ENCODE results near the gene DNAJC4. TPM values are rescaled to one million over a fixed set of nuclear protein-coding genes. Genes with fewer than 3 reads are reported as not detected.
A peak's percentile ranks its signal among the peaks of the same experiment; 100 is the strongest.

The DNAJC4 gene, protein sequence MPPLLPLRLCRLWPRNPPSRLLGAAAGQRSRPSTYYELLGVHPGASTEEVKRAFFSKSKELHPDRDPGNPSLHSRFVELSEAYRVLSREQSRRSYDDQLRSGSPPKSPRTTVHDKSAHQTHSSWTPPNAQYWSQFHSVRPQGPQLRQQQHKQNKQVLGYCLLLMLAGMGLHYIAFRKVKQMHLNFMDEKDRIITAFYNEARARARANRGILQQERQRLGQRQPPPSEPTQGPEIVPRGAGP
- polyA plus RNA-seq (2012; ENCODE audit: missing spikeins), result 41.5 TPM

DNA sequence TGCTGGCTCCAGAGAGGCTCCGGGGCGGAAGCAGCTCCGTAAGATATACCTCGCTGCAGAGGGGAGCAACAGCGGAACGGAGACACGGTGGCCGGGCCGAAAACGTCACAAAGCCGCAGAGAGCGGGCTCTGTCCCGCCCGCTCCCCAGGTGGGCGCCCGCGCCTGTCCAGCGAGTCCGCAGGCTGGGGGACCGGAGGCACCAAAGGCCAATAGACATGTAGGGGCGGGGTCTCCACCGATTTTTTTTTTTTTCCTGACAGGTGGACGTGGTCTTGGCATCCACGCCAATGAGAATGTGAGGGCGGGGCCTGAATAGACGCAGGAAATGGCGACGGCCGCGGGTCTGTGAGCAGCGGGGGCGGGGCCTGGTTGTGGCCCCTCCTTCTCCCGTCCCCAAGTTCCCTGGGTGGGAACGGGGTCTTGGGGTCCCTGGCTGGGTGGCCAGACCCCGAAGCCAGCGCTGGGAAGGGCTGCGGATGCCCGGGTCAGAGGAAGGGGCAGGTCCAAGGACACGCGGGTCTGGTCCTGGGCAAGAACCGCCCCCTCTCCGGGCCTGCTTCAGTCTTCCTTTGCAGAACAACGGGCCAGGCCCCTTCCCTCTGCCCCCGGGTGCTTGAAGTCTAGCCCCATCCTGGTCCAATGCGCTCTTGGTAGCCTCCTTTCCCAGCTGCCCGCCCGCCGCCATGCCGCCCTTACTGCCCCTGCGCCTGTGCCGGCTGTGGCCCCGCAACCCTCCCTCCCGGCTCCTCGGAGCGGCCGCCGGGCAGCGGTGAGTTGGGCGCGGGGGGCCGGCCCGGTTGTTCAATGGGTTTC lies at the start of gene DNAJC4:
DNAJC4 (plus strand) TSS at position 378 of the 814 bp plus-strand sequence; CDS start at position 685, 307 bp downstream.
- FAIRE-seq, result peak; percentile 93
- peak; percentile 66 for TF ChIP-seq POLR2AphosphoS5 (IDR thresholded peaks at IDR 0.05; ENCODE audit: low read depth, low read length)
- TF ChIP-seq POLR2A (IDR thresholded peaks at IDR 0.05; ENCODE audit: low read depth, low read length), result peak; percentile 69; the same call in 1 of the 2 replicates
- peak; percentile 36; the same call in 1 of the 2 replicates for TF ChIP-seq TAF1 (IDR thresholded peaks at IDR 0.05; ENCODE audit: borderline replicate concordance, low read depth, low read length)
- peak; percentile 89 for DNase-seq (ENCODE audit: insufficient read length)

DNA sequence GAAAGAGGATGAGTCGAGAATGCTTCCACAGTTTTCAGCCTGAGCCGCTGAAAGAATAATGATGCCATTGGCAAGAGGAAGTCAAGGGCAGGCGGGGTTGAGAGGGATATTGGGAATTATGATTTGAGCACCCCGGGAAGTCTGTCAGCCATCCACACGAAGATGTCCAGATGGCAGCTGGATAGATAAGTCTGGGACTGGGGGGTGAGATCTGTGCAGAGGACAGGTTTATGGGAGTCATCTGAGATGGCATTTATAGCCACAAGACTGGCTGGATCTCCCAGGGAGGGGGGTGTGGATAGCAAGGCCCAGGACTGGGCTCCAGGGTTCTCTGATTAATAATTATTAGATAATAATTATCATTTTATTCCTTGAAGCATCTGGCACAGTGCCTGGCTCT lies 49.5 kb upstream of the DNAJC4 start:
- no peak for FAIRE-seq
- no peak for DNase-seq (ENCODE audit: insufficient read length)
- no peak for TF ChIP-seq TAF1 (IDR thresholded peaks at IDR 0.05; ENCODE audit: borderline replicate concordance, low read depth, low read length)
- TF ChIP-seq POLR2AphosphoS5 (IDR thresholded peaks at IDR 0.05; ENCODE audit: low read depth, low read length), result no peak
- no peak for TF ChIP-seq POLR2A (IDR thresholded peaks at IDR 0.05; ENCODE audit: low read depth, low read length)

GRCh38 chr11:64181506-64182411 lies 48.6 kb upstream of the DNAJC4 start:
- DNase-seq (ENCODE audit: insufficient read length) (peak; percentile 49), FAIRE-seq (peak; percentile 89)
- no peak for TF ChIP-seq POLR2AphosphoS5 (IDR thresholded peaks at IDR 0.05; ENCODE audit: low read depth, low read length)
- TF ChIP-seq POLR2A (IDR thresholded peaks at IDR 0.05; ENCODE audit: low read depth, low read length), result peak; percentile 46; the same call in 1 of the 2 replicates
- no peak for TF ChIP-seq TAF1 (IDR thresholded peaks at IDR 0.05; ENCODE audit: borderline replicate concordance, low read depth, low read length)

DNA sequence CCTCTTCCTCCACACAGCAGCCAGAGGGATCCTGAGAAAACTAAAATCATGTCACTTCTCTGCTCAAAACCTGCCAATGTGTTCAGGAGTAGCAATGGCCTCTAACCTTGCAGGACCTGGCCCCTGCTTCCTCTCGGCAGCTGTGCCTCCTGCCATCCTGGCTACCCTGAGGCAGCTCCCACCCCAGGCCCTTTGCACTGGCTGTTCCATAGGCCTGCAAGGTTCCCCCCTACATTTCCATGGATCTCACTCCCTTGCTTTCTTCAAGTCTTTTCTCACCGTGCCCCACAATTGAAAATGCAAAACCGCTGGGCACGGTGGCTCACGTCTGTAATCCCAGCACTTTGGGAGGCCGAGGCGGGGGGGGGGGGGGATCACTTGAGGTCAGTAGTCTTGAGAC lies 46.5 kb upstream of the DNAJC4 start:
- TF ChIP-seq POLR2A (IDR thresholded peaks at IDR 0.05; ENCODE audit: low read depth, low read length) (no peak), TAF1 (IDR thresholded peaks at IDR 0.05; ENCODE audit: borderline replicate concordance, low read depth, low read length) (no peak), POLR2AphosphoS5 (IDR thresholded peaks at IDR 0.05; ENCODE audit: low read depth, low read length) (no peak)
- DNase-seq (ENCODE audit: insufficient read length) (no peak), FAIRE-seq (no peak)

- FAIRE-seq (peak; percentile 53), DNase-seq (ENCODE audit: insufficient read length) (peak; percentile 55)
- TF ChIP-seq POLR2A (IDR thresholded peaks at IDR 0.05; ENCODE audit: low read depth, low read length) (peak; percentile 95), POLR2AphosphoS5 (IDR thresholded peaks at IDR 0.05; ENCODE audit: low read depth, low read length) (peak; percentile 94), TAF1 (IDR thresholded peaks at IDR 0.05; ENCODE audit: borderline replicate concordance, low read depth, low read length) (peak; percentile 94)
Observed at GRCh38 chr11:64185175-64185692, 45.1 kb upstream of the DNAJC4 start.

GRCh38 chr11:64185693-64186491 lies 44.5 kb upstream of the DNAJC4 start, which contains the start of gene STIP1:
Gene STIP1, plus strand, starts transcription at chr11:64186171. Its CDS starts 91 bp downstream, at chr11:64186262.
- peak; percentile 98 for FAIRE-seq
- no peak for TF ChIP-seq POLR2A (IDR thresholded peaks at IDR 0.05; ENCODE audit: low read depth, low read length)
- peak; percentile 91 for TF ChIP-seq TAF1 (IDR thresholded peaks at IDR 0.05; ENCODE audit: borderline replicate concordance, low read depth, low read length)
- TF ChIP-seq POLR2AphosphoS5 (IDR thresholded peaks at IDR 0.05; ENCODE audit: low read depth, low read length), result no peak; the same call in 1 of the 2 replicates
- peak; percentile 96 for DNase-seq (ENCODE audit: insufficient read length)

DNA sequence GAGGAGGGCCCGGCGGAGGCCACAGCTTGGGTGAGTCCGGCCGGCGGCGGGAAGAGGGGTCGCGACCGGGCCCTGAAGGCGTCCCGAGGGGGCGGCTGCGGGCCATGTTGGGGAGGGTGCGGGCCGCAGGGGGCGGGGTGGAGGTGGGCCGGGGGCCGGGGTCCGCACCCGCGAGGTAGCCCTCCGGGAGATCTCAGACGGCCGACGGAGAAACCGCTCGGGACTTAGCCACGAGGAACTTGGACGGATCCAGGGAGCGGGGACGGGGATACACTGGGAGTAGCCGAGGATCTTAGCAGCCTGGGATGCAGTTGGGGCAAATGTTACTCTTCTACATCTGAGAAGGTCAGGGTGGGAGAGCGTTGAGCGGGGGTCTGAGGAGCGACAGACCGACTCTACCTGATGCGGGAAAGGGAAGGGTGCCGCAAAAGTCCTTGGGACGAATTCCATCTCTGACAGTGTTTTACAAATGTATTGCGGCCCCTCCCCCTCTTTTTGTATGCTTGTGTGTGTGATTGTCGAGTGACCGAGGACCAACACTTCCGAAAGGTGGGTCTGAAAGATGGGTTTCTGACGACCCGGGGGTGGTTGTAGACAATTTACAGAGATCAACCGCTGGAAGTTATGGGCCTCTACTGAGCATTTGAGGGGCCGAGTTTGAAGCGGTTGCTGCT lies 43.7 kb upstream of the DNAJC4 start:
- FAIRE-seq, result no peak
- no peak for TF ChIP-seq POLR2AphosphoS5 (IDR thresholded peaks at IDR 0.05; ENCODE audit: low read depth, low read length)
- no peak for TF ChIP-seq TAF1 (IDR thresholded peaks at IDR 0.05; ENCODE audit: borderline replicate concordance, low read depth, low read length)
- no peak for TF ChIP-seq POLR2A (IDR thresholded peaks at IDR 0.05; ENCODE audit: low read depth, low read length)
- DNase-seq (ENCODE audit: insufficient read length), result no peak

GRCh38 chr11:64192434-64192833 lies 37.9 kb upstream of the DNAJC4 start:
- TF ChIP-seq POLR2A (IDR thresholded peaks at IDR 0.05; ENCODE audit: low read depth, low read length) (no peak), POLR2AphosphoS5 (IDR thresholded peaks at IDR 0.05; ENCODE audit: low read depth, low read length) (no peak), TAF1 (IDR thresholded peaks at IDR 0.05; ENCODE audit: borderline replicate concordance, low read depth, low read length) (no peak)
- FAIRE-seq (no peak), DNase-seq (ENCODE audit: insufficient read length) (no peak)

GRCh38 chr11:64196626-64197025 lies 33.7 kb upstream of the DNAJC4 start:
- DNase-seq (ENCODE audit: insufficient read length), result no peak
- TF ChIP-seq POLR2A (IDR thresholded peaks at IDR 0.05; ENCODE audit: low read depth, low read length) (no peak), TAF1 (IDR thresholded peaks at IDR 0.05; ENCODE audit: borderline replicate concordance, low read depth, low read length) (no peak), POLR2AphosphoS5 (IDR thresholded peaks at IDR 0.05; ENCODE audit: low read depth, low read length) (no peak)
- no peak for FAIRE-seq
